HG03565 (cell line): Measurements from ENCODE around the gene CDCA7L.
A peak's percentile ranks its signal among the peaks of the same experiment; 100 is the strongest.
"Not testable (repeated sequence)": the region's sequence is repeated elsewhere in the genome, so short reads cannot be mapped to it uniquely, and the experiment has no call there.

Source experiments
- ATAC-seq: cut with Tn5 transposase; IDR thresholded peaks from one replicate; pipeline ENCODE4 v1.9.1; 2021; ENCODE audit warnings: mild to moderate bottlenecking, moderate library complexity; ENCODE audit not compliant: unreplicated experiment

Gene CDCA7L

DNA sequence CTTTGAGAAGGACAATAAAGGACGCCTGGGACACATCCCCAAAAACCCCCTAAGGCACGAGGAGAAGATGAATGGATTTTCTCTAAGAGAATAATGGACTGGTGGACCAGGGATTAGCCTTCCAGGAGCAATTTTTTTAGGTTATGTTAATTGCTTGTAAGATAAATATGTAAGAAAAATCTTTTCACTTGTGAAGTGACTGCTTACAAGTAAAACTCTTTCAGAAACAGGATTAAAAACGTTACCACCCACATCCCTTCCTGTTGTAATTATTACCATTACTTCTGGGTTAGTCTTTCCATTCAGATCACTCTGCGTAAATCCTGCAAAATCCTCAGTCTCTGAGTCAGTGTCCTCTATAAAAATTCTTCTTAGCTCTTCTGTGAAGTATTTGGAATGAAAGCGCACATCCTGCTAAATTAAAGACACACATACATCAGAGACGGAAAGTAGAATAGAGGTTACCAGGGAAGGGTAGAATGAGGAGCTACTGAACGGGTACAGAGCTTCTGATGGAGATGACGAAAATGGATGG lies 34.3 kb downstream of the CDCA7L start:
- no peak for ATAC-seq

GRCh38 chr7:21910253-21910652 lies 35.4 kb downstream of the CDCA7L start:
- no peak for ATAC-seq

- ATAC-seq: no peak
Observed at GRCh38 chr7:21908746-21909145, 37.0 kb downstream of the CDCA7L start.

DNA sequence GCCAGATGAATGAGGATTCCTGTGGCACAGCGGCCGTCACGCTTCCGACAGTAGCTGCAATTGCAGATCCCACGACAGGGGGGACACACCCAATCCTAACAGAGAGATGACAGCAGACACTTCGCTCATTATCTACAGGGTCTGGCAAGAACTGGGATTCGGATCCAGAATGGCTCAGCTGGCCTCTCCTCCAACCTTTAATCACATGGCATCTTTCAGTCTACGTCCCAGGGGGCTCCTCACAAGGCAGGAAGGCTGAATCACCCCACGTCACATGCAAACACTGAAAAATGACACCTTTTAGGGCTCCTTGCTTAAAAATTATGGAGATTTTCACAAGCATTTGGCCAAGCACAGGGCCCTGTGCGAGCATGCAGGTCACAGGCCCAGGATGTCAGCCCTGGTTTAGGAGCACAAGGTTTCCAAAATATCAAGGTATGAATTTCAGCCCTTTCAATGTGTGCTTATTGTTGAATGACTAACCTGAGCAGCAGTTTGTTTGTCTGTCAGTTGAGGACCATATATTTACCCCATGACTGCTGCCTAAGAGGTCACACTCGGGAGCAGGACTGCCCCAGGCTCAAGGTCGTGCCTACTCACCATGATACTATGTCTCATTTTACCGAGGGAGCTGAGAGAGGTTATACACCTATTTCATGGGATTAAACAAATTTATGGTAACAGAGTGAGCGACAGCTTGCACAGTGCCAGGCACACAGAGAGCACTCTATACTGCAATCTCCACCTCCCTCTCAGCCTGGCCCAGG lies 42.5 kb downstream of the CDCA7L start:
- no peak for ATAC-seq

DNA sequence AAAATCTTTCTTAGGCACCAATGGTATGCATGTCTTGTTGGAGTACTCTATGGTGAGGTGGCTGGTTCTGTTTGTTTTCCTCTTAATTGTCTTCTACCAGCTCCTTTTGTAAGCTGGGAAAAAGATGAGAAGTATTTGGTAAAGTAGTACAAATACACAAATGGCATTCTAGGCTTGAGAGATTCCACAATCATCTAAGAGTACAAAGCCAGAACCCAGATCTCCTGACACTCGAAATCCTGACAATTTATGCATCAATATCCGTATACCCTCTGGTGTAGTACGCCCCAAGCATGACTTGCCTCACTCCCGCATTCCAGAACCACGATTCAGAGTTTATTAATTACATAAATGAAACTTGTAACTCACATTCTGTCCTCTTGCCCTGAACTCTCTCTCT lies 43.5 kb downstream of the CDCA7L start:
- no peak for ATAC-seq

DNA sequence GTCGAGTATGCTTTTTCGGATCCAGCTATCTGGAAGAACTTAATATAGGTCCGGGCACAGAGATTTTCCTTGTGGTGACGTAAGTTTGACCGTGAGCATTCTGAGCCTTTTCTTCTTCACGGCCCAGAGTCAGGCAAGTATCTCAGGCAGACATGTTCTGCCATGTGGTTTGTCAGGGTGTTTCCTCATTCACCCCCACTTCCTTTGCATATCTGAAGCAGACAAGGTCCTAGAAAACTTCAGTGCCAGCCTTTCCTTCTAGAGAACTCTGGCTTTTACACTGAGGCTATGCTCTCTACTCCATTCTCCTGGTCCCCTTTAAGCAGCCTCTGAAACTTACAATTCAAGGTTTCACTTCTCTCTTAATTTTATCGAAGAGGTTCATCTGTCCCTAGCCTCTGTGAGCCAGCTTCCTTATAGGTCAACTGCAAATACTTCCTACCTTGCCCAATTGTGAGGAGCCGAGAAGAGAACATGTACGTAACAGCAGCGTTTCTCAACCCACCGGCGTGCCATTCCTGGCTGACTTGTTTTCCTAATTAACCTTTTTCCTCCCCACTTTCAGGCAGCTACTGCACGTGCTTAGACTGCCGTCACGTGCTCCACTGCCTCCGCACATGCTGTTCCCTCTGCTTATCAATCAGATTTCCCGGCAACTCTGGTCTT lies 47.3 kb downstream of the CDCA7L start:
- ATAC-seq: peak; percentile 94

DNA sequence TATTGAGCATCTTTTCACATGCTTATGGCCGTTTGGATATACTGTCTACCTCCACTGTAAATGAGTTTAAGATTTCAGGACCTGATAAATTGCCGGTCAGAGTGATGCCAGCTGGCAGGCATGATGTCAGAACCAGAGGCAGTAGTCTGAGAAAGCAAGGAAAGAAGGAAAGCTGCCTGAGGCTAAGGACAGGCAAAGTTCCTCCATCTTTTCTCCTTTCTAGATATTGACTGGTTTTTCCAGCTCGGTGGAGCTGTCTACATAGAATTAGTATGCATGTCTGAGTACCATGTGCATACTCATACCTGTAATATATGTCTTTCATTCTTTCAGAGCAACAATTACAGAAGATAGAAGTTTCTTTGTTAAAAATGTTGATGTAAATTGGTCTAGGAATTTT lies 52.3 kb downstream of the CDCA7L start:
- ATAC-seq: no peak

DNA sequence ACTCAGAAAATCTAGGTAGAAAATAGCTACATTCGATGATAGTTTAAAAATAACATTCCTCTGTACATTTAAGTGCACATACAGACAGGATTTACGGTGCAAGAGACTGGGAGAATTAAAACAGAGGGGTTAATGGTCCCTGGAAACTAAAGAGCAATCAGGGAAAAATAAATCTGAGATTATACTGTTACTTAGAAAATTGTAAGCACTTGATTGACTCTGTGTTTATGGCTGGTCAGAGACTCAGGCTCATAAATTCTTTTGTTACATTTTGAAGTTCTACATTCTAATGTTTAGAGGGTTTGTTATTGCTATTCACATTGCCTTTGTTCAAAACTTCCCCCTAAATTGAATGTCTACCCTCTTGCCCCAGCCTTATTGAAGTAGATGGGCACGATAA lies 54.4 kb downstream of the CDCA7L start:
- ATAC-seq: no peak

DNA sequence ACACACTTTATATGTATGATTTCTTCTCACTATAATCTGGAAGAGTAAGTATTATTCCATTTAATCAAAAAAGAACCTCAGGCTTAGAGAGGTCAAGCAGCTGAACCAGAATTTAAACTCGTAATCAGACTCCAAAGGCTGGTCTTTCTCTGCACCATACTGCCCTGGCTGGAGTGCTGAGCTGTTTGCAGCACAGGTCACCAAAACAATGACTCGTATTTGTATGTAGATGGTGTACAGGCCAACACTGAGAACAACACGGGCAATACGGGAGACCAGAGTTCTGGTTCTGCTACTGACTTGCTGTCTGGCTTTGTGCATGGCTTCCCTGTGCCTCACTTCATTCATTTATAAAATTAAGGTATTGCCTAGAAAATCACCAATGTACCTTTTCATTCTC lies 57.9 kb downstream of the CDCA7L start:
- ATAC-seq: no peak

GRCh38 chr7:21887353-21887752 lies 58.3 kb downstream of the CDCA7L start:
- ATAC-seq: no peak

DNA sequence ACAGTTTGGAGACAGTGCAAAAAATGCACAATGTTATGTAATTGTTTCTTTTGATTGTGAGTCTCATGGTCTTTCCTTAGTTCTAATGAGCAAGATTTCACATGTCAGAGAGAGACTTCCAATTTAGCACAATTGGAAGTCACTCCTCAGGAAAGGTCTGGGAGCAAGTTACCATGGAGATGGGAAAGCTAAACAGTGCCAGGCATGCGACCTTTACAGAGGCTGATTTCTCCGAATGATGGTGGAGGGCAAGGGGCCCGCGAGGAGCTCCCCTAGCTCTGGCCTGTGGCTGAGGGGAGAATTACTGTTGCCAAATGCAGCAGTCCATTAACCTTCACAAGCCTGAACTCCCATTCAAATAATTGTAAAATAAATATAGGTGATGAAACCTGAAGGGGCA lies 59.3 kb downstream of the CDCA7L start:
- no peak for ATAC-seq

- no peak for ATAC-seq
Observed at GRCh38 chr7:21884496-21884895, 61.2 kb downstream of the CDCA7L start.

GRCh38 chr7:21883501-21883900 lies 62.2 kb downstream of the CDCA7L start:
- ATAC-seq: not testable (repeated sequence)

GRCh38 chr7:21883069-21883468 lies 62.6 kb downstream of the CDCA7L start:
- ATAC-seq: no peak

- ATAC-seq: no peak
Observed at GRCh38 chr7:21869785-21870402, 75.8 kb downstream of the CDCA7L start.

- no peak for ATAC-seq
Observed at GRCh38 chr7:21868576-21868850, 77.2 kb downstream of the CDCA7L start.

DNA sequence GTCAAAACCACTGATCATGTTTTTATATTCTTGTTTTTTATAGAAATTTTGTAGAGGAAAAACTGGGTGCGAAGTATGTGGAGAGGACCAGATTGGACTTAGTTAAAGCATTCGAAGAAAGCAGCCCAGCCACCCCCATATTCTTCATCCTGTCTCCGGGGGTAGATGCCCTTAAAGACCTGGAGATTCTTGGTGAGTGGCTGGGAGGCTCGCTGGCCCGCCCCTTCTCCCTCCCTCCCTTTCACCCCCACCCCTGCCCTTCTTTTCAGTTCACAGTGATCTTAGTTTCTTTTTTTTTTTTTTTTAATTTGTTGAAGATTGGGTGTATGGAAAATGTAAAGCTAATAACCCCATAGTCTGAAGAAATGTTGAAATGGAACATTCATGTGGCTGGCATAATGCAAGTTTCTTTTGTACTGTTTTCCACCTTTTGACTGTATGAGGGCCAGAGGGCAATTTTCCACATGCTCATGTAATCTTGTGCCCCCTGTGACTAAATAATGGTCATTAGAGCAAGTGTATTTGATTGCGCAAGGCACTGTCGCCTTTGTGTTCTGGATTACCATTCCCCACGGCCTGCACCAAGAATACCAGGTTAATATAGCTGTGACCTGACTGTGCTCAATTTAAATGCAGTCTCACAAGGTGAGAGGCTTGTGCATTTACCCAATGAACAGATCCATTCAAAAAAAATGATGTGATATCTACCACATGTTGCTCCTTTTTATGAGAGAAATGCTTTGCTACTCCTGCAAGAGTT lies 77.7 kb downstream of the CDCA7L start:
- no peak for ATAC-seq

- ATAC-seq: no peak
Observed at GRCh38 chr7:21867226-21867625, 78.5 kb downstream of the CDCA7L start.

- no peak for ATAC-seq
Observed at GRCh38 chr7:21866731-21867130, 79.0 kb downstream of the CDCA7L start.

DNA sequence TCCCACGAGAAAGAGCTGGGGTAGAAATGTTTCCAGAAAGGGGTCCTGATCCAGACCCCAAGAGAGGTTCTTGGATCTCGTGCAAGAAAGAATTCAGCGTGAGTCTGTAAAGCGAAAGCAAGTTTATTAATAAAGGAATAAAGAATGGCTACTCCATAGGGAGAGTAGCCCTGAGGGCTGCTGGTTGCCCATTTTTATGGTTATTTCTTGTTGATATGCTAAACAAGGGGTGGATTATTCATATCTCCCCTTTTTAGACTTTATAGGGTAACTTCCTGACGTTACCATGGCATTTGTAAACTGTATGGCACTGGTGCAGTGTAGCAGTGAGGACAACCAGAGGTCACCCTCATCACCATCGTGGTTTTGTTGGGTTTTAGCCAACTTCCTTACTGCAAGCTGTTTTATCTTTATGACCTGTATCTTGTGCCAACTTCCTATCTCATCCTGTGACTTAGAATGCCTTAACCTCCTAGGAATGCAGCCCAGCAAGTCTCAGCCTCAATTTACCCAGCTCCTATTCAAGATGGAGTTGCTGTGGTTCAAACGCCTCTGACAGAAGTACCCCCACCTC lies 80.0 kb downstream of the CDCA7L start:
- ATAC-seq: not testable (repeated sequence)

DNA sequence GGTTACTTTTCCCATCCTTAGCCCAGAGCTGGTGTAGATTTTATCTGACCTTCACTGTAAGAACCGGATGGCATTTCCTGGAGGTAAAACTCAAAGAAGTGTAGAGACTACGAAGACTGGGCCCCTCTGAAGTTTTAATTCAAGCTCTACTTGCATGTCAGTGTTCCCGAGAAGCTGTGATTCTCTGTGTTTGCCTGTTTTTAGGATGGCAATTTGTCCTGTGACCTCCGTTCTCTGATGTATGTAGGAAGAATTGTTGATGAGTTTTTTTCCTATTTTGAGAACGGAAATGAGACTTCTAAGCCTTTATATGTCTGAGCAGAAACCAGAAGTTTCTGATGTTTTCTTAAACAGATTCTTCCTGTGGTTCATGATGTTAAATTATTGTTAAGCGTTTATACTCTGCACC lies 94.1 kb downstream of the CDCA7L start:
- no peak for ATAC-seq
